ENCODE results near the gene E2F3. TPM values are rescaled to one million over a fixed set of nuclear protein-coding genes. Genes with fewer than 3 reads are reported as not detected.

The E2F3 gene
- polyA plus RNA-seq, 2 of the 4 experiments (the other 2 are of a cell fraction) = 14.4 to 18.0 TPM

- Histone ChIP-seq H3K4me2 (no peak overlapping the region), H3K4me1 (no peaks in the 10 kb centered on the region), H3K4me3 (no peak overlapping the region), H3K9me3 (no peaks in the 10 kb centered on the region), H3K27ac (no peak overlapping the region)
- no peak for FAIRE-seq
- ATAC-seq = no peak
- 93% methylated on average over 6 of the region's 6 CpGs for WGBS (ENCODE audit: missing lambda C conversion rate)
- TF ChIP-seq MYC (IDR thresholded peaks at IDR 0.05; ENCODE audit: borderline replicate concordance, low read length) (no peak), EP300 (IDR thresholded peaks at IDR 0.05) (no peak), BHLHE40 (IDR thresholded peaks at IDR 0.05; ENCODE audit: low read depth, low read length) (no peak), ZSCAN20 (CRISPR knock-in tag; IDR thresholded peaks at IDR 0.05) (no peak), KDM5A (IDR thresholded peaks at IDR 0.05) (no peak), RCOR1 (IDR thresholded peaks at IDR 0.05; ENCODE audit: low read depth, low read length) (no peak), RFX5 (IDR thresholded peaks at IDR 0.05) (no peak), SMC3 (IDR thresholded peaks at IDR 0.05) (no peak), HOXB13 (CRISPR knock-in tag; IDR thresholded peaks at IDR 0.05; ENCODE audit: low read depth) (no peak), CBX8 (IDR thresholded peaks at IDR 0.05) (no peak), PHF8 (IDR thresholded peaks at IDR 0.05; ENCODE audit: borderline replicate concordance, low read depth) (no peak)
- TF ChIP-seq, protein P1, sequence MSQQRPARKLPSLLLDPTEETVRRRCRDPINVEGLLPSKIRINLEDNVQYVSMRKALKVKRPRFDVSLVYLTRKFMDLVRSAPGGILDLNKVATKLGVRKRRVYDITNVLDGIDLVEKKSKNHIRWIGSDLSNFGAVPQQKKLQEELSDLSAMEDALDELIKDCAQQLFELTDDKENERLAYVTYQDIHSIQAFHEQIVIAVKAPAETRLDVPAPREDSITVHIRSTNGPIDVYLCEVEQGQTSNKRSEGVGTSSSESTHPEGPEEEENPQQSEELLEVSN (IDR thresholded peaks at IDR 0.05; ENCODE audit: borderline replicate concordance, low read depth) = no peak
- TF ChIP-seq, protein P2, sequence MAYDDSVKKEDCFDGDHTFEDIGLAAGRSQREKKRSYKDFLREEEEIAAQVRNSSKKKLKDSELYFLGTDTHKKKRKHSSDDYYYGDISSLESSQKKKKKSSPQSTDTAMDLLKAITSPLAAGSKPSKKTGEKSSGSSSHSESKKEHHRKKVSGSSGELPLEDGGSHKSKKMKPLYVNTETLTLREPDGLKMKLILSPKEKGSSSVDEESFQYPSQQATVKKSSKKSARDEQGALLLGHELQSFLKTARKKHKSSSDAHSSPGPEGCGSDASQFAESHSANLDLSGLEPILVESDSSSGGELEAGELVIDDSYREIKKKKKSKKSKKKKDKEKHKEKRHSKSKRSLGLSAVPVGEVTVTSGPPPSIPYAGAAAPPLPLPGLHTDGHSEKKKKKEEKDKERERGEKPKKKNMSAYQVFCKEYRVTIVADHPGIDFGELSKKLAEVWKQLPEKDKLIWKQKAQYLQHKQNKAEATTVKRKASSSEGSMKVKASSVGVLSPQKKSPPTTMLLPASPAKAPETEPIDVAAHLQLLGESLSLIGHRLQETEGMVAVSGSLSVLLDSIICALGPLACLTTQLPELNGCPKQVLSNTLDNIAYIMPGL (CRISPR knock-in tag; IDR thresholded peaks at IDR 0.05; ENCODE audit: borderline replicate concordance) = no peak
- TF ChIP-seq, protein P3, sequence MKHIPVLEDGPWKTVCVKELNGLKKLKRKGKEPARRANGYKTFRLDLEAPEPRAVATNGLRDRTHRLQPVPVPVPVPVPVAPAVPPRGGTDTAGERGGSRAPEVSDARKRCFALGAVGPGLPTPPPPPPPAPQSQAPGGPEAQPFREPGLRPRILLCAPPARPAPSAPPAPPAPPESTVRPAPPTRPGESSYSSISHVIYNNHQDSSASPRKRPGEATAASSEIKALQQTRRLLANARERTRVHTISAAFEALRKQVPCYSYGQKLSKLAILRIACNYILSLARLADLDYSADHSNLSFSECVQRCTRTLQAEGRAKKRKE (CRISPR knock-in tag; IDR thresholded peaks at IDR 0.05; ENCODE audit: low read depth) = no peak
- POLR2A ChIA-PET = no interaction called here
- CTCF ChIA-PET = interaction anchor here (1.1 kb wide), 1 partner anchor 37 kb away, joined by 3 read pairs; no protein-coding TSS in a partner anchor
- DNase-seq (ENCODE audit: low read depth in 1 of 2, low spot score in 1 of 2) = no peak
These were observed 88.9 kb downstream of the E2F3 start for GRCh38 chr6:20490591-20490990.

- Histone ChIP-seq H3K4me3 (no peak overlapping the region), H3K4me1 (no peaks in the 10 kb centered on the region), H3K4me2 (no peak overlapping the region), H3K9me3 (no peaks in the 10 kb centered on the region), H3K27ac (no peak overlapping the region)
- FAIRE-seq (no peak), ATAC-seq (no peak), DNase-seq (ENCODE audit: low read depth in 1 of 2, low spot score in 1 of 2) (no peak)
- no peak for TF ChIP-seq TP53 (CRISPR knock-in tag; IDR thresholded peaks at IDR 0.05)
- no peak for TF ChIP-seq NPAS2 (CRISPR knock-in tag; IDR thresholded peaks at IDR 0.05; ENCODE audit: borderline replicate concordance)
- TF ChIP-seq NR3C1 (IDR thresholded peaks at IDR 0.05) = no peak
- no peak for TF ChIP-seq RARB (CRISPR knock-in tag; IDR thresholded peaks at IDR 0.05)
- TF ChIP-seq HOXB5 (CRISPR knock-in tag; IDR thresholded peaks at IDR 0.05) = no peak
- no peak for TF ChIP-seq REST (IDR thresholded peaks at IDR 0.05)
- TF ChIP-seq, protein P1 (IDR thresholded peaks at IDR 0.05; ENCODE audit: borderline replicate concordance, low read depth) = no peak
- TF ChIP-seq TFCP2L1 (CRISPR knock-in tag; IDR thresholded peaks at IDR 0.05) = no peak
- ChIA-PET CTCF (no interaction called here), POLR2A (no interaction called here)
- WGBS (ENCODE audit: missing lambda C conversion rate) = 86% methylated on average over 2 of the region's 2 CpGs
These were observed 90.4 kb downstream of the E2F3 start for GRCh38 chr6:20492099-20492498.

Measured in A549 (cell line).